Measurements from ENCODE around the gene COL1A1.

Gene COL1A1

DNA sequence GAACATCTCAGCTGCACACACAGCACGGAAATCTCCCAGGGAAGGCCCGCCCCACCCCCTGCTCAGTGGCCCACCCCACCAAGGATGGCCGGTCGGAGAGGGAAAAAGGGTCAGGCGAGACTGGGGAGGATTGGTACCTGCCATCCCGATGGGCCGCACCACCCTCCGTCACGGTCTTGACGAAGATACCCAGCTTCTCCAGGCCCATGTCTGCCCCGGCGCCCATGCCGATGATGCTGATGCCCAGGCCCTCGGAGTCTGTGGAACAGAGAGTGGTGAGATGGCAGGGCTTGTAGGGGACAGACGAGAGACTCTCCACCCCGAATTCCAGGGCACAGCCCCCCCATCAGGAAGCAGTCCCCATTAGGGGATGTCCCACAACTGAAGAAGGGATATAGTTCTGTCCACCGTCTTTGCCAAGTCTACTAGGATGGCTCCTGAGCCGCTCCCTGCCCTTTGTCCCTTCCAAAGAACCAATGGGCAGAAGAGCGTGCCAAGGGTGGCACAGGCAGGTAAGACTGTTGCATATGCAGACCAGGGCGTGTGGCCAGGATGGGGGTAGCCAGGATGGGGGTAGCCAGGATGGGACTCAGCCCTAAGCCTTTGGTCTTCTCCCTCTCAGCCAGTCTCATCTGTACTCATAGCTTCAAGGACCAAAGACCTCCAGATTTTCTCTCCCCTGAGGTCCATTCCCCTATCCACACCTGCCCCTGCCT lies 57.8 kb downstream of the COL1A1 start:
- peaks cover 85% of the 10 kb centered on the region for H3K4me1 Mint-ChIP-seq
- no peak for ATAC-seq
- H3K27me3 Mint-ChIP-seq: no peaks in the 10 kb centered on the region
- peak overlapping the region; percentile 93 for H3K27ac Mint-ChIP-seq
- no peaks in the 10 kb centered on the region for H3K9me3 Mint-ChIP-seq
- H3K36me3 Mint-ChIP-seq: peaks cover 95% of the 10 kb centered on the region
- peak overlapping the region; percentile 99 for H3K4me3 Mint-ChIP-seq

GRCh38 chr17:50141745-50142110 lies 59.7 kb downstream of the COL1A1 start:
- ATAC-seq: peak; percentile 37
- Mint-ChIP-seq H3K9me3 (no peaks in the 10 kb centered on the region), H3K4me3 (peak overlapping the region; percentile 47), H3K4me1 (peaks cover 88% of the 10 kb centered on the region), H3K36me3 (peaks cover 96% of the 10 kb centered on the region), H3K27me3 (no peaks in the 10 kb centered on the region), H3K27ac (peak overlapping the region; percentile 53)

GRCh38 chr17:50141026-50141744 lies 60.2 kb downstream of the COL1A1 start:
- no peaks in the 10 kb centered on the region for H3K27me3 Mint-ChIP-seq
- no peak for ATAC-seq
- peaks cover 98% of the 10 kb centered on the region for H3K36me3 Mint-ChIP-seq
- H3K4me3 Mint-ChIP-seq: peak overlapping the region; percentile 47
- H3K4me1 Mint-ChIP-seq: peaks cover 88% of the 10 kb centered on the region
- H3K27ac Mint-ChIP-seq: peak overlapping the region; percentile 53
- H3K9me3 Mint-ChIP-seq: no peaks in the 10 kb centered on the region

- Mint-ChIP-seq H3K4me3 (peak overlapping the region; percentile 15), H3K4me1 (peaks cover 78% of the 10 kb centered on the region), H3K9me3 (no peaks in the 10 kb centered on the region), H3K36me3 (peaks cover 98% of the 10 kb centered on the region), H3K27me3 (no peaks in the 10 kb centered on the region), H3K27ac (peak overlapping the region; percentile 53)
- ATAC-seq: peak; percentile 83
Measured at GRCh38 chr17:50139950-50140885, 61.2 kb downstream of the COL1A1 start.

- Mint-ChIP-seq H3K4me1 (peaks cover 69% of the 10 kb centered on the region), H3K27me3 (no peaks in the 10 kb centered on the region), H3K4me3 (no peak overlapping the region), H3K27ac (peak overlapping the region; percentile 53), H3K9me3 (no peaks in the 10 kb centered on the region), H3K36me3 (peaks cover 93% of the 10 kb centered on the region)
- no peak for ATAC-seq
Measured at GRCh38 chr17:50139185-50139783, 62.1 kb downstream of the COL1A1 start.

- H3K27ac Mint-ChIP-seq: peak overlapping the region; percentile 60
- peaks cover 85% of the 10 kb centered on the region for H3K36me3 Mint-ChIP-seq
- no peak overlapping the region for H3K4me3 Mint-ChIP-seq
- no peaks in the 10 kb centered on the region for H3K27me3 Mint-ChIP-seq
- H3K9me3 Mint-ChIP-seq: no peaks in the 10 kb centered on the region
- H3K4me1 Mint-ChIP-seq: peaks cover 62% of the 10 kb centered on the region
- ATAC-seq: no peak
Measured at GRCh38 chr17:50137042-50137441, 64.4 kb downstream of the COL1A1 start.

- Mint-ChIP-seq H3K36me3 (peaks cover 76% of the 10 kb centered on the region), H3K4me1 (peaks cover 62% of the 10 kb centered on the region)
Measured at GRCh38 chr17:50136096-50136687, 65.2 kb downstream of the COL1A1 start.

GRCh38 chr17:50135316-50136095 lies 65.9 kb downstream of the COL1A1 start:
- Mint-ChIP-seq H3K27ac (no peak overlapping the region), H3K4me3 (no peak overlapping the region), H3K36me3 (peaks cover 70% of the 10 kb centered on the region), H3K9me3 (no peaks in the 10 kb centered on the region), H3K27me3 (no peaks in the 10 kb centered on the region), H3K4me1 (peaks cover 62% of the 10 kb centered on the region)
- ATAC-seq: no peak

More at GRCh38 chr17:50136096-50136687, 65.2 kb downstream of the COL1A1 start:
- Mint-ChIP-seq H3K27me3 (no peaks in the 10 kb centered on the region), H3K27ac (peak overlapping the region; percentile 60), H3K4me3 (no peak overlapping the region), H3K9me3 (no peaks in the 10 kb centered on the region)
- no peak for ATAC-seq

DNA sequence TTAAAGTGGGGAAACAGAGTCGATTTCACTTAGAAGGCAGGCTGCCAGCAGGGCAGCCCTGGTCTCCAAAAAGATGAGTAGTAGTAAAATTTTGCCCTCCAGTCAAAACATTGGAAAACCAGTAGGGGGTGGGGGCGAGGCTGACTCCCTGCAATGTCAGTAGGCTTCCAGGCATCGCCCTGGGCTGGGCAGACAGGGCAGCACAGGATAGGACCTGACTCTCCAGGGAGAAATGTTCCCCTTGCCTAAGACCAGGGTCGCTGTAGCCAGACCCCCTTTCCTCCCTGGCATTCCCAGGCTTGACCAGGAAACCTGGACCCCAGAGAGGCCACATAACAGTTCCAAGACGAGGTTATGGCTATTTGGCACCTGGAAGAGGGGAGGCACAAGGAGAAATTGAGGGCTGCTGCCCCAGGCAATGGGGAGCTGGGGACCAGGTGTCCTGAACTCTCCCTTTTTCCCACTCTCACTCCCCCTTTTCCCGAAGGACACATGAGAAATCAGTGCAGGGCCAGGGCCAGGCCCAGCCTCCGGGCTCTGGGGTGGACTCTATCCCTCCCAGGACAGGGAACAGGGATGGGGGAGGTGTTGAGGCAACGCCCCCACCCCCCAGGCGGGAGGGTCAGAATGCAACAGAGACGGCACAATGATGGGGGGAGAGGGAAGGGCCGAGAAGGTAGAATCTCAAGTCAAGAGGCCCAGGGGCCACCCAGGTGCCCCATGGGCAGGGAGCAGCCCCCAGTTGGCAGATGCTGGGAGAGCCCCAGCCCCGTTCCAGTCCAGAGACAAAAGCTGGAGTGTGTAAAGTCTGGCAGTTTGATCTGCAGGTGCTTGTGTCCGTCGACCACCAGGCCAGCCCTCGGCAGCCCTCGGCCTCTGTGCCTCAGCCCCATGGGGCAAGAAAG lies 67.0 kb downstream of the COL1A1 start:
- Mint-ChIP-seq H3K36me3 (peaks cover 59% of the 10 kb centered on the region), H3K9me3 (no peaks in the 10 kb centered on the region), H3K27me3 (no peaks in the 10 kb centered on the region), H3K27ac (no peak overlapping the region), H3K4me1 (peaks cover 56% of the 10 kb centered on the region), H3K4me3 (no peak overlapping the region)
- no peak for ATAC-seq

GRCh38 chr17:50133769-50134099 lies 67.7 kb downstream of the COL1A1 start:
- Mint-ChIP-seq H3K9me3 (no peaks in the 10 kb centered on the region), H3K27ac (no peak overlapping the region), H3K4me3 (no peak overlapping the region), H3K36me3 (peaks cover 52% of the 10 kb centered on the region), H3K27me3 (peaks cover 5% of the 10 kb centered on the region), H3K4me1 (peaks cover 56% of the 10 kb centered on the region)
- ATAC-seq: no peak

All from stimulated activated memory B cell treated with anti-CD40 and anti-IgM and Interleukin-4, amounts not matched to agents 10 μg/mL and 1 μg/mL and 100 μg/mL, for 72 hours (primary cell).